Uterus (tissue), 2 donors: ENCODE measurements around the gene LGALS1.

Source experiments
- CTCF ChIP-seq, 4 experiments: fragments of 200-600 bp in 2 of 4; fragments of 450-650 bp in 2 of 4; sonication (generic) in 2 of 4; IDR thresholded peaks; one replicate each; pipeline ENCODE4 v1.5.1; 2016 to 2019; ENCODE audit warnings: antibody characterized with exemption in 4 of 4, mild to moderate bottlenecking in 2 of 4, moderate library complexity in 1 of 4
- POLR2A ChIP-seq, 2 donors: fragments of 450-650 bp; IDR thresholded peaks; one replicate each; pipeline ENCODE4 v1.6.1; 2016; ENCODE audit warnings: antibody characterized with exemption in 2 of 2, mild to moderate bottlenecking in 1 of 2, moderate library complexity in 1 of 2

GRCh38 chr22:37701141-37701786 lies 25.8 kb downstream of the LGALS1 start:
- TF ChIP-seq CTCF (IDR thresholded peaks at IDR 0.05) (no peak), POLR2A (IDR thresholded peaks at IDR 0.05) (no peak)
